Activated T-helper 1 cell treated with Interleukin-2 at 50 U/mL for 16 hours (primary cell): ENCODE results near the gene IQUB.
"Not testable (repeated sequence)": the region's sequence is repeated elsewhere in the genome, so short reads cannot be mapped to it uniquely, and the experiment has no call there.

Experiments used
- DNase-seq: peaks from one replicate; pipeline ENCODE4 v3.0.0-alpha.2; 2020; ENCODE audit warnings: low read depth

Gene IQUB

DNA sequence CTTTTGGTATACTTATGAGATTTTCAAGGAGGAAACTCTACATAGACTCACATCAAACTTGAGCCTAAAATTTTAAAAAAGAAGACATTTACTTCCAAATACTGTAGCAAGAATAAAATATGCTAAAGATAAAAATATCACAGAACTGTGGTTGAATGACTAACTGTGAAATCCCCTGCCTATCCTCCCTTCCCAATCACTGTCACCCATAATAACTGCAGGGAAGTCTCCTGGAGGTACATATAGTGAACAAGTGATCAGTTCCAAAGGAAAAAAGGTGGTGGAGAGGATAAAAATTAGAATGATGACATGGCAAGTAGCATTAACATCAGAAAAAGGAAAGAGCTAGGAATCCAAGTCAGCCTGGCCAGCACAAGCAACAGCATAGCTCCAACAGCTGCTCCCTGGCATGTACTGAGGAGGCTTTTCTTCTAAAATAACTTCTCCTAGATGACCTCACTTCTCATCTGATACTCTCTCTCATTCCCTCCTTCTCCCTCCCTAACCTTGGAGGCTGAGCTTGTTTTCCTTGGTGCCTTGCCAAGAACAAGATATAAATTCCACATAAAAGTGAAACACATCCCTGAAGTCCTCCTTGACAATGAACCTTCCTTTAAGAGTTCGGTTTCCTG is 124.0 kb downstream of the IQUB start:
- no peak for DNase-seq

DNA sequence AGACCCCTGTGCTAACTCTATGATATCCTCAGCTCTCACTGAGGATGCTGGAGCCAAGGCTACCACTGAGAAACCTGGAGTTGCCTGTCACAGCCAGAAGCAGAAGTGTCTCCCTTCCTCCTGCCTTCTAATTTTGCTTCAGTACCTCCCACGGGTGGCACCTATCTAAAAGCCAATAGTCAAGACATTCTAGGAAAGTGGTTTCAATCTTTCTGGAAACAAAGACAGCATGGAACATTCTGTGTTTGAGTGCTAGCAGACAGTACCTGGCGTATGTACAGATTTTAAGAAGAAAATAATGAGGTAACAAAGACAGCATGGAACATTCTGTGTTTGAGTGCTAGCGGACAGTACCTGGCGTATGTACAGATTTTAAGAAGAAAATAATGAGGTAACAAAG is 126.4 kb downstream of the IQUB start:
- not testable (repeated sequence) for DNase-seq
